Vagina (tissue), 2 donors: ENCODE measurements around the gene RPTOR.

Source experiments
- POLR2A ChIP-seq, 2 donors: fragments of 450-650 bp; IDR thresholded peaks; one replicate each; pipeline ENCODE4 v1.6.1; 2017; ENCODE audit warnings: antibody characterized with exemption in 2 of 2, mild to moderate bottlenecking in 2 of 2, moderate library complexity in 2 of 2
- POLR2AphosphoS5 ChIP-seq, 2 donors: sonication (generic); formaldehyde crosslinking; IDR thresholded peaks; one replicate each; pipeline ENCODE4 v1.9.0; 2017; ENCODE audit warnings: antibody characterized with exemption in 2 of 2, mild to moderate bottlenecking in 2 of 2, low read depth in 1 of 2; ENCODE audit not compliant: insufficient read depth in 1 of 2
- TF ChIP-seq, protein P1 (sequence below), 3 experiments: fragments of 450-650 bp in 2 of 3; fragments of 200-600 bp in 1 of 3; sonication (generic) in 1 of 3; IDR thresholded peaks; one replicate each; pipeline ENCODE4 v1.5.1; 2017 to 2019; ENCODE audit warnings: antibody characterized with exemption in 3 of 3, mild to moderate bottlenecking in 2 of 3, moderate library complexity in 2 of 3

GRCh38 chr17:80561541-80562114, 17.0 kb downstream of the RPTOR start:
- TF ChIP-seq POLR2A (IDR thresholded peaks at IDR 0.05) (no peak), POLR2AphosphoS5 (IDR thresholded peaks at IDR 0.05; ENCODE audit: insufficient read depth in 1 of 2, low read depth in 1 of 2) (no peak)
- TF ChIP-seq, protein P1, sequence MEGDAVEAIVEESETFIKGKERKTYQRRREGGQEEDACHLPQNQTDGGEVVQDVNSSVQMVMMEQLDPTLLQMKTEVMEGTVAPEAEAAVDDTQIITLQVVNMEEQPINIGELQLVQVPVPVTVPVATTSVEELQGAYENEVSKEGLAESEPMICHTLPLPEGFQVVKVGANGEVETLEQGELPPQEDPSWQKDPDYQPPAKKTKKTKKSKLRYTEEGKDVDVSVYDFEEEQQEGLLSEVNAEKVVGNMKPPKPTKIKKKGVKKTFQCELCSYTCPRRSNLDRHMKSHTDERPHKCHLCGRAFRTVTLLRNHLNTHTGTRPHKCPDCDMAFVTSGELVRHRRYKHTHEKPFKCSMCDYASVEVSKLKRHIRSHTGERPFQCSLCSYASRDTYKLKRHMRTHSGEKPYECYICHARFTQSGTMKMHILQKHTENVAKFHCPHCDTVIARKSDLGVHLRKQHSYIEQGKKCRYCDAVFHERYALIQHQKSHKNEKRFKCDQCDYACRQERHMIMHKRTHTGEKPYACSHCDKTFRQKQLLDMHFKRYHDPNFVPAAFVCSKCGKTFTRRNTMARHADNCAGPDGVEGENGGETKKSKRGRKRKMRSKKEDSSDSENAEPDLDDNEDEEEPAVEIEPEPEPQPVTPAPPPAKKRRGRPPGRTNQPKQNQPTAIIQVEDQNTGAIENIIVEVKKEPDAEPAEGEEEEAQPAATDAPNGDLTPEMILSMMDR (IDR thresholded peaks at IDR 0.05) = no peak
